Activated naive CD8-positive, alpha-beta T cell (primary cell): ENCODE data around the gene PDK3.

ENCODE experiments used
- H3K27ac Mint-ChIP-seq: one replicate; pipeline ENCODE4 v1.8.0; 2021; ENCODE audit warnings: mixed read lengths
- H3K27me3 Mint-ChIP-seq: one replicate; pipeline ENCODE4 v1.8.0; 2021; ENCODE audit warnings: mixed read lengths
- H3K36me3 Mint-ChIP-seq: one replicate; pipeline ENCODE4 v1.8.0; 2021; ENCODE audit warnings: mixed read lengths
- H3K4me1 Mint-ChIP-seq: one replicate; pipeline ENCODE4 v1.8.0; 2021; ENCODE audit warnings: low read depth, mixed read lengths
- H3K4me3 Mint-ChIP-seq: one replicate; pipeline ENCODE4 v1.8.0; 2021; ENCODE audit warnings: mild to moderate bottlenecking, mixed read lengths
- H3K9me3 Mint-ChIP-seq: one replicate; pipeline ENCODE4 v1.8.0; 2021; ENCODE audit warnings: low read depth, mixed read lengths

Gene PDK3

DNA sequence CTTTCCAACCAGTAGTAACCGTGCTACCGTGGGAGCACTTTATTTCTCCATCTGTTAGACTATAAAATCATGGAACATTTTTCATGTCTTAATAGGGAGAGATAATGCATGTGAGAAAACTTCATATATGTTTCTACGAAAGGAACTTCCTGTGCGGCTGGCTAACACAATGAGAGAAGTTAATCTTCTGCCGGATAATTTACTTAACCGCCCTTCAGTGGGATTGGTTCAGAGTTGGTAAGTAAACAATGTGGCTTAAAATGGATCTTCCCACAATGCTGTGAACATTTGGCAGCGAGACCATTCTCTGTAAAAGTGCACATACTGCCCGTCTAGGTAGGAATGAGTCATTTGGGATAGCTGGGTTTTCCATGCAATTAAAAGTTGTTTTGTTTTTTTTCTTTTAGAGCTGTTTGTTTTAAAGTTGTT, 29.6 kb downstream of the PDK3 start:
- no peaks in the 10 kb centered on the region for H3K9me3 Mint-ChIP-seq
- no peaks in the 10 kb centered on the region for H3K27me3 Mint-ChIP-seq
- H3K36me3 Mint-ChIP-seq, result no peaks in the 10 kb centered on the region
- H3K4me3 Mint-ChIP-seq, result no peak overlapping the region
- peaks cover 40% of the 10 kb centered on the region for H3K4me1 Mint-ChIP-seq
- H3K27ac Mint-ChIP-seq, result peak overlapping the region; percentile 89

- no peaks in the 10 kb centered on the region for H3K36me3 Mint-ChIP-seq
- no peak overlapping the region for H3K27ac Mint-ChIP-seq
- peaks cover 40% of the 10 kb centered on the region for H3K4me1 Mint-ChIP-seq
- no peaks in the 10 kb centered on the region for H3K27me3 Mint-ChIP-seq
- no peak overlapping the region for H3K4me3 Mint-ChIP-seq
- no peaks in the 10 kb centered on the region for H3K9me3 Mint-ChIP-seq
Measured at GRCh38 chrX:24495700-24496099, 30.6 kb downstream of the PDK3 start.

DNA sequence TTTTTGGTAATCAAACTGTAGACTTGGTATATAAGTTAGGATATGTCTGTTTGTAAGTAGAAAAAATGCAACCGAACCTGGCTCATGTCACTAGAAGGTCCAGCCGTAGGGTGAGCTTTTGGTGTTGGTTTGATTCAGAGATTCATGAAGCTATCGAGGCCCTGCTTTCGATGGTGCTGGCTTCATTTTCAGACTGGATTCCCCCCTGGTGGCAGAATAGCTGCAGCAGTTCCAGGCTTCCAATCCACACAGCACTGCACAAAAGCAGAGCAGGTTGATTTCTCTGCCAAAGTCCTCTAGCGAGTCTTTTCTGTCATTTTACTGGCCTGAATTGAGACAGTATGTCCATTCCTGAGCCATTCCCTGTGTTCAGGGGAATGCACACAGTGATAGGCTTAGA, 33.1 kb downstream of the PDK3 start:
- peaks cover 34% of the 10 kb centered on the region for H3K4me1 Mint-ChIP-seq
- H3K27ac Mint-ChIP-seq, result no peak overlapping the region
- H3K27me3 Mint-ChIP-seq, result no peaks in the 10 kb centered on the region
- no peak overlapping the region for H3K4me3 Mint-ChIP-seq
- no peaks in the 10 kb centered on the region for H3K9me3 Mint-ChIP-seq
- H3K36me3 Mint-ChIP-seq, result no peaks in the 10 kb centered on the region

DNA sequence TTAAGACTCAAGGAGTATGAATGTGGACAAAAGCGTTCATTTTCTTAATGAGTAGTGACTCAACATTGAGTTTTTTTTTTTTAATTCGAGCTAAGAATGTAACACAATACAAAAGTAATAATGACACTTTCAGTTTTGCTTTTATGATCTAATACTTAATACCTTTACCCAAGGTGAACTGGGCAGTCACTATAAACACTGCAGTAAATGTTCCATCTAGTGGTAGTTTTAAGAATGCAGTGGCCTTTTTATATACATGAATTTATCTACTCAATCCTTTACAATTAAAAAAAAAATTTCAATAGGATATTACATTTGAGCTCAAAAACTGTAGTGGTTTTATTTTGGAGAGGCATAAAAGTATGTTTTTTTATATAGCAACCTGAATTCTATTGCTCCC, 33.9 kb downstream of the PDK3 start:
- H3K27me3 Mint-ChIP-seq, result no peaks in the 10 kb centered on the region
- no peaks in the 10 kb centered on the region for H3K36me3 Mint-ChIP-seq
- no peaks in the 10 kb centered on the region for H3K9me3 Mint-ChIP-seq
- peak overlapping the region; percentile 34 for H3K27ac Mint-ChIP-seq
- no peak overlapping the region for H3K4me3 Mint-ChIP-seq
- peaks cover 28% of the 10 kb centered on the region for H3K4me1 Mint-ChIP-seq

- Mint-ChIP-seq H3K27ac (peak overlapping the region; percentile 34), H3K36me3 (peaks cover 5% of the 10 kb centered on the region), H3K9me3 (no peaks in the 10 kb centered on the region), H3K27me3 (no peaks in the 10 kb centered on the region), H3K4me1 (peaks cover 2% of the 10 kb centered on the region), H3K4me3 (no peak overlapping the region)
Measured at GRCh38 chrX:24506082-24506481, 41.0 kb downstream of the PDK3 start.

GRCh38 chrX:24508375-24508774, 43.3 kb downstream of the PDK3 start:
- H3K27me3 Mint-ChIP-seq, result no peaks in the 10 kb centered on the region
- no peaks in the 10 kb centered on the region for H3K9me3 Mint-ChIP-seq
- no peak overlapping the region for H3K27ac Mint-ChIP-seq
- peaks cover 2% of the 10 kb centered on the region for H3K4me1 Mint-ChIP-seq
- H3K4me3 Mint-ChIP-seq, result no peak overlapping the region
- peaks cover 5% of the 10 kb centered on the region for H3K36me3 Mint-ChIP-seq

DNA sequence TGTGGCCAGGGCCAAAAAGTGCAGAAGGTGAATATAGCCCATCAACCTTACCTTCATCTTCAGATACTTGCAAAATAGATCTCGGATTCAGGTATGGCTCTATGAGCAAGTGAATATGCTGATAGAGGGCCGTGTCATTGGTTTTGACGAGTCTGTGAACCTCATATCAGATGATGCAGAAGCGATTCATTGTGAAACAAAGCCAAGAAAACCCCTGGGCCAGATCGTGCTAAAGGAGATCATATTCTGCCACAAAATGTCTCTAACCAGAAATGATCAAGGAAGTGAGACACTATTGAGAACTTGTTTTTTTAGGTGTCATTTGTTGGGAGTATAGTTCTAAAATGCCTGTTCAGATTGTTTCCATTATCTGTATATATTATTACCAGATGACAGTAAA, 48.3 kb downstream of the PDK3 start:
- Mint-ChIP-seq H3K27ac (no peak overlapping the region), H3K27me3 (no peaks in the 10 kb centered on the region), H3K4me1 (no peaks in the 10 kb centered on the region), H3K9me3 (no peaks in the 10 kb centered on the region), H3K36me3 (no peaks in the 10 kb centered on the region), H3K4me3 (no peak overlapping the region)

DNA sequence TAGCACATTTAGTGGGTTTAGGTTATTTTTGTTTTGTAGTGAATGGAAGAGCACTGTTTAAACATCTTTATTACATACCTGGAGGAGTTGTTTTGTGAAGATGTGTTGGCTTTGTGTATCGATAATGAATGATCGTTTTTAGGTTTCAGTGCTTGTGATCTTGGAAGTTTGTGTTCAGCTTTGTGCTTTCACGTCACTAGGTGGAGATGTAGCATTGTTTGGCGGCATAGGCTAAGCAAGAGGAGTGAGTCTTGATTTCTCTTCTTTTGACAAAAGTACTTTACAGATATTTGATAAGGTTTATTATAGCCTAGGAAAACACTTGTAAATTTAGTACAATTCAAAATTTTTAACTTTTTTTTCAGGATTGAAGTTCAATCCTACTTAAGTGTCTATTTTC, 50.4 kb downstream of the PDK3 start:
- Mint-ChIP-seq H3K9me3 (no peaks in the 10 kb centered on the region), H3K36me3 (no peaks in the 10 kb centered on the region), H3K27ac (no peak overlapping the region)

DNA sequence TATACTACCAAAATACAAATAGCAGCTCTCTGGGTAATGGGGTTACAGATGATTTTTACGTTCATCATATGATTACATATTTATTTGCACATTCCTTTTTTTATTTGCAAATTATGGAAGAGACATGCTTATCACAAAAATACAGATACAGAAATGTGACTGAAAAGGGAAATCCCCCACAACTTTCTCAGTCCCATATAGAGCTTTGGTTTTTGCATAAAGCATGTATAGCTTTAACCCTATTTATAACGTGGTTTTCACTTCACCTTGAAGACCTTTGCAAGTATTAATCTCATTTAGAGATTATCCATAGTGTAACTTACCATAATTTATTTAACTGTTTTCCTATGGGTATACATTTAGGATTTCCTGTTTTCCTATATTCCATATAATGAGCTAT, 55.4 kb downstream of the PDK3 start:
- Mint-ChIP-seq H3K4me1 (no peaks in the 10 kb centered on the region), H3K4me3 (no peak overlapping the region), H3K36me3 (no peaks in the 10 kb centered on the region), H3K27me3 (no peaks in the 10 kb centered on the region), H3K9me3 (no peaks in the 10 kb centered on the region), H3K27ac (no peak overlapping the region)

More for the DNA sequence above, 50.4 kb downstream of the PDK3 start:
- Mint-ChIP-seq H3K4me3 (no peak overlapping the region), H3K4me1 (no peaks in the 10 kb centered on the region), H3K27me3 (no peaks in the 10 kb centered on the region)

DNA sequence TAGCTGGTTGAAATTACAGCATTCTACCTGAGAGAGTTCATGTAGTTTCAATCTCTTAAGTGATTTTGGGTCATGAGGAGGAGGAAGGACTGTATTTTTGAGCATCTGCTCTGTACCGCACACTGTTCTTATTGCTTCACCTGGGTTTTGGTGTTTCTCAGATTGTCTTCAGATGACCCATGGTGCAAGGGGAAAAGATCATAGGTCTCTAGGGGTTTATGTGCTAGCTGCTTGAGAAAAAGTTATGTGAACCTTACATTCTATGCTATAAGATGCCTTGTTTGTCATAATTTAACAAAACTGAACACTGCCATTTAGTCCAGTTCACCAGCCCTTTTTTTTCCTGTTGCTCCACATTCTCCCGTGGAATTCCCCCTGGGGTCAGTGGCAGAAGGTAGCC, 60.4 kb downstream of the PDK3 start:
- Mint-ChIP-seq H3K27ac (no peak overlapping the region), H3K4me1 (no peaks in the 10 kb centered on the region), H3K4me3 (no peak overlapping the region), H3K27me3 (no peaks in the 10 kb centered on the region), H3K9me3 (no peaks in the 10 kb centered on the region), H3K36me3 (no peaks in the 10 kb centered on the region)

DNA sequence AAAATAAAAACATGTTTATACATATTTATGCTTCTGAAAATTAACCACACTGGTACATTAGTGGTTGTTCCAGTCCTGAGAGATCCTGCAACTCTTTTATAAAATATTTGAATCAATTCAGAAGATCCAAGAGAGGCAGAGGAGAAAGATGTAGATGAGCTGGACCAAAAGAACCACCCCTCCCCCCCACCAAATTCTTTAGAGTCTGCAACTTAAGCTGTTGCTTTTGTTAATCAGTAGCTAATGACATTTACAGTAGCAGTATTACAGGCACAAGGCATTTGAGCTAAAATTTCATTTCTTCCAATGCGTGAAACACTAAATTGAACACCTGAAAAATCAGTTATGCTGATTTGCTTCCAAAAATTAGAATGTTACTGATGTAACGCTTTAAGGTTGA, 61.5 kb downstream of the PDK3 start:
- H3K4me1 Mint-ChIP-seq, result no peaks in the 10 kb centered on the region
- no peaks in the 10 kb centered on the region for H3K27me3 Mint-ChIP-seq
- no peaks in the 10 kb centered on the region for H3K9me3 Mint-ChIP-seq
- no peaks in the 10 kb centered on the region for H3K36me3 Mint-ChIP-seq
- no peak overlapping the region for H3K27ac Mint-ChIP-seq
- no peak overlapping the region for H3K4me3 Mint-ChIP-seq

DNA sequence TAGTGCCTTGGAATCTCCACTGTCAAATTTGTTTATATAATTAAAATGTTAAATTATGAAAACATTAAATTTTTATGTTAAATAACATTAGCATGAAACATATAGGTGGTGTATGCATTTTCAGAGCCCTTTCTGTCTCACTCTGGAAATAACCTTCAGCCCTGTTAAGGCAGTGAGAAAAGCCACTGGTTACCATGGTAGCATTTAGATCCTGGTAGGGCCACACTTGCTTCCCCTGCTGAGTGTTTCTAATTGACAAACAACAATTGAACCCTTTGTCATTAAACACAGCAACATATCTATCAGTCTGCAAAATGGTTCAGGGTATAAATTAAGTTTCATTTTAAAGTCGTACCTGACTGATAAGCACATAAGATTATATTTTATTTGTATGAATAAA, 63.5 kb downstream of the PDK3 start:
- H3K27me3 Mint-ChIP-seq, result no peaks in the 10 kb centered on the region
- H3K9me3 Mint-ChIP-seq, result no peaks in the 10 kb centered on the region
- H3K36me3 Mint-ChIP-seq, result no peaks in the 10 kb centered on the region
- H3K4me3 Mint-ChIP-seq, result no peak overlapping the region
- H3K27ac Mint-ChIP-seq, result no peak overlapping the region
- no peaks in the 10 kb centered on the region for H3K4me1 Mint-ChIP-seq

DNA sequence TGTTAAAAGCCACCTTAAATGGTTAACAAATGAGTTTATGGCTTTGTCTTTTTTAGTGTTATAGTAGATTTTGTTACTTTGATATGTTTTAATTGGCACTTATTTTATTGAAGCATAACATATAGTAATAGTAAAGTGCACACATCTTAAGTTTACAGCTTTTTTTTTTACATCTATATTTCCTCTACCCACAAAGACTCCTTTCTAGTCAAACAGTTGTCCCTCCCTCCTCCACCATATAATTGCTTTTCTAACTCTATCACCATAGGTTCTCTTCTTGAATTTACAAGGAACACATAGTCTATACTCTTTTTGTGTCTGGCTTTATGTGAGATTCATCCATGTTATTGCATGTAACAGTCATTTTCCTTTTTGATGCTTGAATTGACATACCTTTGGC, 71.5 kb downstream of the PDK3 start:
- Mint-ChIP-seq H3K4me1 (no peaks in the 10 kb centered on the region), H3K27me3 (no peaks in the 10 kb centered on the region), H3K27ac (no peak overlapping the region), H3K4me3 (no peak overlapping the region), H3K9me3 (no peaks in the 10 kb centered on the region), H3K36me3 (no peaks in the 10 kb centered on the region)

DNA sequence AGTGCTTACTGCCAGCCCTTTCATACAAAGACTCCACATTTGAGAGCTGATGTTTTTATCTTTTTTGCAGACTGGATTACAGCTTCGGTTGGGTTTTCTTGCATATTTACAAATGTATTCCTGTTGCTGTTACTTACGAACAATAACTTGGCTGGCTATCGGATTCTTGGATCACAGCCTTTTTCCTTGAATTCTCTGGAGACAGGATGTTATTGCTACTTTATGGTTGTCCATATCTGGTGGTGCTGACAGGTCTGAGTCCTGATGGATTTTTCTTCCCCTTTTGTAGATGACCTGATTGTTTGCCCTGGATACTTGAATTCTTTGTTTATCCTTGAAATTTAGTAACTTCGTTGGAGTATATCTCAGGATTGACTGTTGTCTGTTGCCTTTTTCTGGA, 77.7 kb downstream of the PDK3 start:
- H3K9me3 Mint-ChIP-seq, result no peaks in the 10 kb centered on the region
- H3K27me3 Mint-ChIP-seq, result no peaks in the 10 kb centered on the region
- H3K36me3 Mint-ChIP-seq, result no peaks in the 10 kb centered on the region
- H3K4me1 Mint-ChIP-seq, result no peaks in the 10 kb centered on the region
- H3K4me3 Mint-ChIP-seq, result no peak overlapping the region
- no peak overlapping the region for H3K27ac Mint-ChIP-seq

GRCh38 chrX:24547961-24548360, 82.9 kb downstream of the PDK3 start:
- H3K27ac Mint-ChIP-seq, result no peak overlapping the region
- H3K4me1 Mint-ChIP-seq, result no peaks in the 10 kb centered on the region
- H3K4me3 Mint-ChIP-seq, result no peak overlapping the region
- H3K36me3 Mint-ChIP-seq, result no peaks in the 10 kb centered on the region
- H3K27me3 Mint-ChIP-seq, result no peaks in the 10 kb centered on the region
- no peaks in the 10 kb centered on the region for H3K9me3 Mint-ChIP-seq

GRCh38 chrX:24550166-24550565, 85.1 kb downstream of the PDK3 start:
- no peaks in the 10 kb centered on the region for H3K4me1 Mint-ChIP-seq
- H3K27ac Mint-ChIP-seq, result no peak overlapping the region
- H3K27me3 Mint-ChIP-seq, result no peaks in the 10 kb centered on the region
- H3K4me3 Mint-ChIP-seq, result no peak overlapping the region
- no peaks in the 10 kb centered on the region for H3K9me3 Mint-ChIP-seq
- H3K36me3 Mint-ChIP-seq, result no peaks in the 10 kb centered on the region

GRCh38 chrX:24553011-24553410, 87.9 kb downstream of the PDK3 start:
- Mint-ChIP-seq H3K9me3 (no peaks in the 10 kb centered on the region), H3K36me3 (no peaks in the 10 kb centered on the region), H3K27me3 (no peaks in the 10 kb centered on the region), H3K4me1 (no peaks in the 10 kb centered on the region), H3K4me3 (no peak overlapping the region), H3K27ac (no peak overlapping the region)
